Endothelial cell of umbilical vein (primary cell): ENCODE measurements around the gene TMEM19. TPM values are rescaled to one million over a fixed set of nuclear protein-coding genes. Genes with fewer than 3 reads are reported as not detected.

Experiments used
- BruUV-seq: library from RNA; stranded (reverse); fragments of 400-500 nt; replicated peaks from 2 replicates; lab custom pipeline; 2021; lab: Mats Ljungman, UMichigan
- CTCF ChIA-PET: fragments of 300-600, 350-600 bp; sonication (Branson Sonifier 250); formaldehyde crosslinking; loops from one replicate; lab custom pipeline; 2021; ENCODE audit warnings: antibody characterized with exemption, inconsistent platforms; lab: Charles Lee
- POLR2A ChIA-PET: fragments of 300-600, 350-600 bp; sonication (Branson Sonifier 250); formaldehyde crosslinking; loops from one replicate; lab custom pipeline; 2021; ENCODE audit warnings: antibody characterized with exemption, inconsistent platforms; lab: Charles Lee
- DNase-seq: peaks from one replicate; pipeline ENCODE4 v3.0.0-alpha.2; 2011; ENCODE audit warnings: low read depth, low spot score
- FAIRE-seq: peaks from 2 replicates; lab custom pipeline; 2011; peaks lifted over from hg19 to GRCh38; lab: Jason Lieb, UNC
- H2AFZ ChIP-seq: 2 replicates; pipeline ENCODE4 v1.6.0; 2012; ENCODE audit warnings: low read depth, low read length, control low read depth, inconsistent platforms
- H3K27ac ChIP-seq: 2 replicates; pipeline ENCODE4 v1.5.1; 2011; ENCODE audit warnings: low read depth, mild to moderate bottlenecking, control low read depth, low read length, moderate library complexity; ENCODE audit not compliant: insufficient read depth
- H3K27me3 ChIP-seq, 2 experiments: 2 replicates each; pipeline versions ENCODE4 v1.6.0 to v1.6.1; 2011; ENCODE audit warnings: low read length in 2 of 2, mixed read lengths in 1 of 2; ENCODE audit not compliant: control insufficient read depth in 2 of 2, insufficient read depth in 2 of 2
- H3K36me3 ChIP-seq, 2 experiments: 2 replicates in 1 of 2; 3 replicates in 1 of 2; pipeline ENCODE4 v1.5.1; 2011; ENCODE audit warnings: low read length in 2 of 2, mild to moderate bottlenecking in 1 of 2, moderate library complexity in 1 of 2; ENCODE audit not compliant: control insufficient read depth in 2 of 2, insufficient read depth in 2 of 2; ENCODE audit errors: extremely low read depth in 1 of 2
- H3K4me1 ChIP-seq: 3 replicates; pipeline ENCODE4 v1.5.1; 2011; ENCODE audit warnings: mild to moderate bottlenecking, low read length; ENCODE audit not compliant: control insufficient read depth, insufficient read depth; ENCODE audit errors: extremely low read depth
- H3K4me2 ChIP-seq: 2 replicates; pipeline ENCODE4 v1.6.1; 2011; ENCODE audit warnings: low read length, control low read depth, mixed read lengths; ENCODE audit not compliant: insufficient read depth
- H3K4me3 ChIP-seq, 3 experiments: fragments of 200-600 bp in 1 of 3; sonication (generic), shearing (Covaris generic) in 1 of 3; replicated peaks in 1 of 3; 2 replicates each; pipeline ENCODE4 v1.5.1; 2011 to 2016; ENCODE audit warnings: control low read depth in 3 of 3, low read length in 3 of 3, mild to moderate bottlenecking in 2 of 3, inconsistent platforms in 1 of 3, low read depth in 1 of 3, moderate library complexity in 1 of 3; ENCODE audit not compliant: insufficient read depth in 1 of 3
- H3K79me2 ChIP-seq: 2 replicates; pipeline ENCODE4 v1.6.0; 2012; ENCODE audit warnings: low read length, inconsistent platforms; ENCODE audit not compliant: control insufficient read depth, insufficient read depth
- H3K9ac ChIP-seq: replicated peaks from 2 replicates; pipeline ENCODE3; 2011; ENCODE audit warnings: low read length, control low read depth; ENCODE audit not compliant: insufficient read depth; ENCODE audit errors: extremely low read depth
- H3K9me1 ChIP-seq: replicated peaks from 3 replicates; pipeline ENCODE4 v1.6.0; 2011; ENCODE audit warnings: mild to moderate bottlenecking, low read length; ENCODE audit not compliant: control insufficient read depth, insufficient read depth; ENCODE audit errors: extremely low read depth
- H3K9me3 ChIP-seq: replicated peaks from 2 replicates; pipeline ENCODE4 v1.5.1; 2012; ENCODE audit warnings: low read length, inconsistent platforms; ENCODE audit not compliant: control insufficient read depth, insufficient read depth
- H4K20me1 ChIP-seq: replicated peaks from 2 replicates; pipeline ENCODE3; 2011; ENCODE audit warnings: mild to moderate bottlenecking, low read length; ENCODE audit not compliant: control insufficient read depth, insufficient read depth; ENCODE audit errors: extremely low read depth
- CTCF ChIP-seq, 2 donors: IDR thresholded peaks; 1 replicate in 1 of 2; 2 replicates in 1 of 2; pipeline ENCODE4 v1.5.1; 2011; ENCODE audit warnings: low read length in 2 of 2, mild to moderate bottlenecking in 2 of 2, moderate library complexity in 2 of 2, control low read depth in 1 of 2, inconsistent platforms in 1 of 2, low read depth in 1 of 2; ENCODE audit not compliant: insufficient read depth in 1 of 2; ENCODE audit errors: extremely low read depth in 1 of 2
- EZH2 ChIP-seq: IDR thresholded peaks from 2 replicates; pipeline ENCODE4 v1.6.1; 2012; ENCODE audit warnings: borderline replicate concordance, low read depth, mild to moderate bottlenecking, moderate library complexity, low read length, inconsistent platforms; ENCODE audit not compliant: severe bottlenecking
- FOS ChIP-seq: IDR thresholded peaks from 2 replicates; pipeline ENCODE4 v1.6.1; 2011; ENCODE audit warnings: mild to moderate bottlenecking, low read length, moderate library complexity, borderline replicate concordance; ENCODE audit not compliant: insufficient read depth
- GATA2 ChIP-seq: IDR thresholded peaks from 2 replicates; pipeline ENCODE4 v1.7.0; 2011; ENCODE audit warnings: low read depth, mild to moderate bottlenecking, moderate library complexity, mixed read lengths, low read length; ENCODE audit not compliant: insufficient read length, insufficient read depth
- JUN ChIP-seq: IDR thresholded peaks from 2 replicates; pipeline ENCODE4 v1.6.1; 2011; ENCODE audit warnings: borderline replicate concordance, low read depth; ENCODE audit not compliant: insufficient read length, insufficient read depth
- MAX ChIP-seq: IDR thresholded peaks from 2 replicates; pipeline ENCODE4 v1.6.1; 2011; ENCODE audit not compliant: insufficient read depth, insufficient read length
- MYC ChIP-seq: IDR thresholded peaks from one replicate; pipeline ENCODE4 v1.6.1; 2011; ENCODE audit warnings: mild to moderate bottlenecking, low read depth, low read length
- POLR2A ChIP-seq: IDR thresholded peaks from 2 replicates; pipeline ENCODE4 v1.6.1; 2012; ENCODE audit warnings: low read depth, mild to moderate bottlenecking, control low read depth, low read length
- POLR2AphosphoS5 ChIP-seq: IDR thresholded peaks from 2 replicates; pipeline ENCODE4 v1.6.1; 2012; ENCODE audit warnings: low read depth, mild to moderate bottlenecking, control low read depth, low read length, moderate library complexity; ENCODE audit not compliant: insufficient read depth
- dilution Hi-C: fragments of 300-500 bp; cut with MboI; formaldehyde crosslinking; loops from one replicate; pipeline ENCODE4 v1.15.0; 2019; ENCODE audit warnings: low sequenced_read_pairs; ENCODE audit not compliant: extremely low pct_ligation_motif_present
- intact Hi-C: fragments of 100-400 bp; cut with micrococcal nuclease; formaldehyde crosslinking; loops from one replicate; pipeline ENCODE4 v1.10.0; 2022
- polyA plus RNA-seq, 4 experiments: library from polyadenylated mRNA; depleted of rRNA in 3 of 4; stranded (reverse) in 3 of 4; unstranded in 1 of 4; fragments of >200 nt; gene quantifications; 2 replicates each; pipeline versions ENCODE4 v1.2.1 to v1.2.3, GENCODE V29; 2011 to 2012; ENCODE audit warnings: missing spikeins in 1 of 4
- total RNA-seq: library from RNA; stranded (reverse); gene quantifications from 2 replicates; pipeline ENCODE4 v1.2.3, GENCODE V29; 2021

TMEM19 gene
- total and polyA plus RNA-seq, 2 donors (not counting 3 experiments of a cell fraction or from before 2014, with no cell fraction given) = 20.4 to 23.8 TPM

- no peaks in the 10 kb centered on the region for H3K9me3 ChIP-seq
- no peak for TF ChIP-seq EZH2
- TF ChIP-seq JUN = no peak
- TF ChIP-seq MAX = no peak
- TF ChIP-seq POLR2A = no peak
- no peak for TF ChIP-seq POLR2AphosphoS5
- TF ChIP-seq GATA2 = no peak
- no peak for TF ChIP-seq FOS
- TF ChIP-seq CTCF (IDR thresholded peaks at IDR 0.05; ENCODE audit: extremely low read depth in 1 of 2, insufficient read depth in 1 of 2, low read depth in 1 of 2, low read length in 2 of 2) = no peak
- TF ChIP-seq MYC = no peak
- DNase-seq (no peak), FAIRE-seq (no peak)
- no peaks in the 10 kb centered on the region for H3K27me3 ChIP-seq
- no peaks in the 10 kb centered on the region for H3K4me1 ChIP-seq
- no peaks in the 10 kb centered on the region for H4K20me1 ChIP-seq
- no TSS peak for BruUV-seq
- H3K4me3 ChIP-seq = no peak overlapping the region
- no peak overlapping the region for H3K9ac ChIP-seq
- H3K79me2 ChIP-seq = no peaks in the 10 kb centered on the region
- no peak overlapping the region for H3K27ac ChIP-seq
- ChIA-PET POLR2A (no interaction called here), CTCF (interaction anchor here (1.2 to 1.5 kb wide), 2 partner anchors 15 to 34 kb away, joined by 3 to 5 read pairs; no protein-coding TSS in a partner anchor)
- intact Hi-C loops (no loop called here), dilution Hi-C loops (no loop called here)
- no peaks in the 10 kb centered on the region for H3K9me1 ChIP-seq
- no peaks in the 10 kb centered on the region for H3K36me3 ChIP-seq
- H2AFZ ChIP-seq = no peak overlapping the region
- no peak overlapping the region for H3K4me2 ChIP-seq
Observed at GRCh38 chr12:71732357-71732712, 46.5 kb downstream of the TMEM19 start.
